B cell (primary cell): Measurements from ENCODE around the gene AMDHD1.

ENCODE experiments used
- CTCF ChIP-seq: fragments of 200-600 bp; IDR thresholded peaks from one replicate; pipeline ENCODE4 v1.8.0; 2022; ENCODE audit warnings: antibody characterized with exemption, mild to moderate bottlenecking
- EZH2 ChIP-seq: IDR thresholded peaks from 2 replicates; pipeline ENCODE4 v1.6.1; 2012; ENCODE audit warnings: borderline replicate concordance, low read depth, mild to moderate bottlenecking, moderate library complexity, low read length; ENCODE audit not compliant: insufficient read depth, poor library complexity, severe bottlenecking

- TF ChIP-seq CTCF (no peak), EZH2 (no peak)
Measured at GRCh38 chr12:95976416-95976832, 33.3 kb downstream of the AMDHD1 start.
